Dedifferentiated amniotic fluid mesenchymal stem cell (primary cell): ENCODE measurements around the gene MILR1.
"Not testable (repeated sequence)": the region's sequence is repeated elsewhere in the genome, so short reads cannot be mapped to it uniquely, and the experiment has no call there.

Experiments used
- DNase-seq: peaks from one replicate; pipeline ENCODE4 v3.0.0-alpha.2; 2016; ENCODE audit errors: extremely low spot score

Gene MILR1, protein sequence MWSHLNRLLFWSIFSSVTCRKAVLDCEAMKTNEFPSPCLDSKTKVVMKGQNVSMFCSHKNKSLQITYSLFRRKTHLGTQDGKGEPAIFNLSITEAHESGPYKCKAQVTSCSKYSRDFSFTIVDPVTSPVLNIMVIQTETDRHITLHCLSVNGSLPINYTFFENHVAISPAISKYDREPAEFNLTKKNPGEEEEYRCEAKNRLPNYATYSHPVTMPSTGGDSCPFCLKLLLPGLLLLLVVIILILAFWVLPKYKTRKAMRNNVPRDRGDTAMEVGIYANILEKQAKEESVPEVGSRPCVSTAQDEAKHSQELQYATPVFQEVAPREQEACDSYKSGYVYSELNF

DNA sequence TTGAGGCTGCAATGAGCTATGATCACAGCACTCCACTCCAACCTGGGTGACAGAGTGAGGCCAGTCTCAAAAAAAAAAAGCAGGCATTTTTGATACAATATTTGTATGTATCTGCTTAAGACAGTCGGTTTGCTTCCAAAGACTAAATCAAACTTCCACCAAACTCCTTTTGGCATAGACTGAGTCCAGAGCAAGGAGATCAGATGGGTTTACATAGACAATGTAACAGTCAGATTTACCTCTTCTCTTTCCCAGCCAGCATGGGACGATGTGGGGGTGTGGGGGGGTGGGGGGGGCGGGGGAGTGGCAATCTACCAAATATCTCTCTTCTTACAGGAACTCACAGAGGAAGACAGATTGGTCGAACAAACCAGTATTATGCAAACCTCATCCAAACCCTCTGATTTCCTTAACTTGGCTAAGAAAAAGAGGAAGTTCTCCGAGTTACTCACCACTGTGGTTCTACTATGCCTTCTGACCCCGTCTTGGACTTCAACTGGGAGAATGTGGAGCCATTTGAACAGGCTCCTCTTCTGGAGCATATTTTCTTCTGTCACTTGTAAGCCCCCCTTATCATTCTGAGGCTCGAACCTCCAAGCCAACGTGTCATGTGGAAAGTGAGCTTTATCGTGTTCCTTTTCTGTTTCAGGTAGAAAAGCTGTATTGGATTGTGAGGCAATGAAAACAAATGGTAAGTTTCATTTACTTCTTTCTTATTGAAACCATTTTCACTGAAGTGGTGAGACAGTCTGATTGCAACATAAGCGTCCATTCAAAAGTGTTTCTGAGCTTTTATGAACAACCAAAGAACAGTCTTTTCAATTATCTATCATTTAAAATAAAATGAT, at the start of gene MILR1:
Gene MILR1, plus strand, starts transcription at position 451 of the 848 bp plus-strand sequence. Its CDS starts 54 bp downstream, at position 505.
- DNase-seq: peak; percentile 73

DNA sequence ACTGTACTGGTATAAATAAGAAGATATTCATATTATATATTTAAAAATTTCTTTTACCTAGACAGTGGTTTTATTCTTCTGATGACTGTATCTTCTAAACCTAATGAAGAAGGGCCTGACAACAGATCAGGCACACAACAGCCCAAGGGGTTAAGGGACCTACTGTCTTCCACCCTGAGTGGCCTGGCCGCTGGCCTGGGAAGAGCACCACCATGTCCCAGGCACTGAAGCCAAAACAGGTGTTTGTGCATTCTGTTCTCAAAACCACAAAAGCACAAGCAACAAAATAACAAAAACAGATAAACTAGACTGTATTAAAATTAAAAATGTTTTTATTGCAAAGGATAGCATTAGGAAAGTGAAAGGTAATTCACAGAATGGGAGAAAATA, 49.2 kb upstream of the MILR1 start:
- DNase-seq: no peak

DNA sequence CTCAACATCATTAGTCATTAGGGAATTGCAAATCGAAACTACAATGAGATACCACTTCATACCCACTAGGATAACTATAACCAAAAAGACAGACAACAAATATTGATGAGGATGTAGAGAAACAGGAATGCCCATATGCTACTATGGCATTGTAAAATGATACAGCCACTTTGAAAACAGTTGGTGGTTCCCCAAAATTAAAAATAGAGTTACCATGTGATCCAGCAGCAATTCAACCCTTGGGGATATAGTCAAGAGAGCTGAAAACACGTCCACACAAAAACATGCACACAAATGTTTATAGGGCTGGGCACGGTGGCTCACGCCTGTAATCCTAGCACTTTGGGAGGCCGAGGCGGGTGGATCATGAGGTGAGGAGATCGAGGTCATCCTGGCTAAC, 48.3 kb upstream of the MILR1 start:
- no peak for DNase-seq

DNA sequence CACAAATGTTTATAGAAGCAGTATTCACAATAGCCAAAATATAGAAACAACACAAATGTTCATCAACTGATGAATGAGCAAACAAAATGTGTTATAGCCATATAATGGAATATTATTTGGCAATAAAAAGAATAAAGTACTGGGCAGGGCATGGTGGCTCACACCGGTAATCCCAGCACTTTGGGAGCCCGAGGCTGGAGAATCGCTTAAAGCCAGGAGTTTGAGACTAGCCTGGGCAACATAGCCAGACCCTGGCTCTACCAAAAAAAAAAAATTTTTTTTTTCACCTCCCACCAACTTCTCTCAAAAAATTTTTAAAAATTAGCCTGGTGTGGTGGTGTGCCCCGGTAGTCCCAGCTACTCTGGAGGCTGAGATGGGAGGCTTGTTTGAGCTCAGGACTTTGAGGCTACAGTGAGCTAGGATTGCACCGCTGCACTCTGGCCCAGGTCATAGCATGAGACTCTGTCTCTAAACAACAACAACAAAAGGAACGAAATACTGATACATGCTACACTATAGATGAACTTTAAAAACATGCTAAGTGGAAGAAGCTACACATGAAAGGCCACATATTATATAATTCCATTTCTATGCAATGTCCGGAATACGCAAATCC, 47.6 kb upstream of the MILR1 start:
- no peak for DNase-seq

DNA sequence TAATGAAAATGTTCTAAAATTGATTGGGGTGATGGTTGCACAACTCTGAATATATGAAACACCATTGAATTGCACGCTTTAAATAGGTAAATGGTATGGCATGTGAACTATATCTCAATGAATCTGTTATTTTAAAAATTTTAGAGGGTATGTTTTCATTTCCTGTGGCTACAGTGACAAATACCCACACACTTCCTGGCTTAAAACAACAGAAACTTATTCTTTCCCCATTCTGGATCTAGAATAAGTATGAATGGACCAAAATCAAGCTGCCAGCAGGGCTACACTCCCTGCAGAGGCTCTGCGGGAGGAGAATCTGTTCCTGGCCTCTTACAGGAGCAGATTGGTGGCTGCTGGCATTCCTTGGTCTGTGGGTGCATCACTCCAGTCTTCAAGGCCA, 47.0 kb upstream of the MILR1 start:
- DNase-seq: no peak

DNA sequence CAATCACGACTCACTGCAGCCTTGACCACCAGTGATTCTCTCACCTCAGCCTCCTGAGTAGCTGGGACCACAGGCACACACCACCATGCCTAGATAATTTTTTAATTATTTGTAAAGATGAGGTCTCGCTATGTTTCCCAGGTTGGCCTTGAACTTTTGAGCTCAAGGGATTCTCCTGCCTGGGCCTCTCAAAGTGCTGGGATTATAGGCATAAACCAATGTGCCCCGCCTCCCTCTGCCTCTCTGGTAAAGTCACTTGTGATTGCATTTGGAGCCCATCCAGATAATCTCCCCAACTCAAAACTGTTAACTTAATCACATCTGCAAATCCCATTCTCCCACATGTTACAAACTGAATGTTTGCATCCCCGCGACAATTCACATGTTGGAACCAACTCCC, 46.4 kb upstream of the MILR1 start:
- no peak for DNase-seq

DNA sequence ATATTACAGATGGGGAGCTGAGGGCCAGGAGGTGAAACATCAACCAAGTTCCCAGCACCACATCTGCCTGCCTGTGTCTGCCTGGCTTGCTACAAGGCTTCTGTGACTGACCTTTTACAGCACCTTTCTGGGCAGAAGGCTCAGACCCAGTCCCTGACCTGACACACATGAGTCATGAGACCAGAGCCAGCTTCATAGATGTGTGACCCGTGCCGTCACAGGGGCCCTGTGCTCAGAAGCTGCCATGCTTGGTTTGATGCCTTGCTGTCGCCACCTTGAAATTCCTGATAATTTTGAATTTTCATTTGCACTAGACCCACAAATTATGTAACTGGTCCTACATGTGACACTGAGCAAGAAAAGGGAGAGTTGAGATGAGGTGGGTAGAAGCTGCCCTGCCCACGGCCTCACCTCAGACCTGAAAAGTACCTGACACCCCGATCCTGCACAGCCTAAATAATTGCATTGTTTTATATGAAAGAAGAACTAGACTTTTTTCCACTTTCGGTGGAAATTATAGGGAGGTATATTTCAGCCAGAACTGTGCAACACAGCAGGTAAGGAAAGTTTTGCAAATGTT, 44.9 kb upstream of the MILR1 start:
- no peak for DNase-seq

DNA sequence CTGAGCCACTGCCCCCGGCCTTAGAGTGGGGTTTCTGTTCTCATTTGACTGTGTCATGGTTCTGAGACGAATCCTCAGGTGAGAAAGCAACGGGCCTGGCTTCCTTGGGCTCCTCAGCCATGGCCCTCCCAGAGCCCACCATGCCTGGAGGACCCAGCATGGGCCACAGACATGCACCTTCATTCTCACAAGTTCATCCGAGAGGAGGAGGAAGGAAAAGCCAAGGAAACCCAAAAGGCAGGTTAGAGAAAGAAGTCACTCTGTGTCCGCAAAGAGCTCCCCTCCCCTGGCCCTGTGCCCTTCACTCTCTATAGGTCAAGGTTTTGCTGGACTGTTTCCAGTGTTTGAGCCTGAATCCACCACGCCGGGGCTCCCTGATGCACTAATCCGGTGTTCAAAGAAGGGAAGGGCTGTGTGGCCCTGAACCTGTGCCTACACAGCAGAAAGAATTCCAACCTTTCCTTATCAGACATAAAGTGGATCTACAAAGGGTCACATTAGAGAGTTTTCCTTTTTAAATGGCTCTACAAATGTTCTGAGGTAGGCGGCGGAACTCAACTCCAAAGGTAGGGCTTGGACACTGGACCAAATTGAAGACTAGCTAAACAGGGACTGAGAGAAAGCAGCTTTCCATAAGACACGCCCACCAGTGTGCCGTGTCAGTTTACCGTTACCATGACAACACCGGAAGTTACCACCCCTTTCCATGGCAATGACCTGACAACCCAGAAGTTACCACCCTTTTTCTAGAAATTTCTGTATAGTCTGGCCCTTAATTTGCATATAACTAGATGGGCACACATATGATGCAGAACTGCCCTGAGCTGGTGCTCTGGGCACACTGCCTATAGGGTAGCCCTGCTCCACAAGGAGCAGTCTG, 42.4 kb upstream of the MILR1 start:
- no peak for DNase-seq

DNA sequence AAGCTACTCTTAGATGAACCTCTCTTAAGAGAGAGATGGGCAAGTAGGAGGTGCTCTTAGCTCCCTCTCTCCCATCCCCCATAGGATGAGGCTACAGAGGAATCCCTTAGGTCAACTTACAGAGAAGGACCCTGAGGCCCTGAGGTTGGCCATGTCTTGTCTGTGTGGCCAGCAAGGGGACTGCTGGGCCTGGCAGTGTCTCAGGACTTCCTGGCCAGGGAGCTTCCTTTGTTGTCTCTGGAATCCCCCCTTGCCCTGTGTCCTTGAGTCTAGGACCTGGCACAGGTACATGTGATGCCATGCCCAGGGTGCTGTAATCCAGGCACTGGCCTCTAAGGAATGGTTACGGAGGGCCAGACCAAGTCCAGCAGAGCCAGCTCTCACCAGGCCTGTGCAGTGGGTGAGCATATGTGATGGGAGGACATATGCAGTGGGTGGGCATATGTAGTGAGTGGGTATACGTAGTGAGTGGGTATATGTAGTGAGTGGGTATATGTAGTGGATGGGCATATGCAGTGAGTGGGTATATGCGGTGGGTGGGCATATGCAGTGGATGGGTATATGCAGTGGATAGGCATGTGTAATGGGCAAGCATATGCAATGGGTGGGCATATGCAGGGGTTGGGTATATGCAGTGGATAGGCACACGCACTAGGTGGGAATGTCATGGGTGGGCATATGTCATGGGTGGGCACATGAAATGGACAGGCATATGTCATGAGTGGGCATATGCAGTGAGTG, 38.0 kb upstream of the MILR1 start:
- no peak for DNase-seq

DNA sequence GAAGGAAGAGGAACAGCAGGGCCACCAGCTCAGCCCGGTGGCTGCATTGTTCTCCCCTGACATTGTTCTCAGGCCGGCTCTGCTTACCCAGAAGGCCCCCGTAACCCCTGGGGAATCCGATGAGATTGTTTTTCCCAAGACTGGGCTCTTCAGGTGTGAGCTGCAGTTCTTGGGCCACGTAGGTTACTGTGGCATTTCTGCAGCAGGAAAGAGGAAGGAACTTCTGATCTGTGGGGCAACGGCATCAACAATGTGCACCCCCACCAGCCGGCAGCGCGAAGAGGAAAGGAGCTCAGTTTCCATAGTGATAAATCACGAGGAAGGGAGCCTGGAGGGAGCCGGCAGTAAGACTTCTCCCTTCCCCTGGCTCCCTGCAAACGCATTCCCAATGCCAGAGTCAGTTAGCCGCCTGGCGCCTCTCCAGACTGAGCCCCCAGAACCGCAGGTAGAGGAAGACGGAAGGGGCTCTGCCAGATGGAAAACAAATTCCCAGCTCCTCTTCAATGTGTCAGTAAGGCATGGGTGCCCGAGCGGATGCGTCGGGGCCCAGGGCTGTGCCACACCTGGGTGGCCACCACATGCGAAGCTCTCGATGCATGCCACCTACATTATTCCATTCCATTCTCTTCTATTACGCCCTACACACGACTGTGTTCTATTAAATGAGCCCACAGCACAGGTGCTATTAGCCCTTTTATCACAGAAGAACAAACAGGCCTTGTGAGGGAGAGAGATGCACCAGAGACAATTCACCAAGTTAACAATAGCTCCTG, 36.7 kb upstream of the MILR1 start:
- no peak for DNase-seq

DNA sequence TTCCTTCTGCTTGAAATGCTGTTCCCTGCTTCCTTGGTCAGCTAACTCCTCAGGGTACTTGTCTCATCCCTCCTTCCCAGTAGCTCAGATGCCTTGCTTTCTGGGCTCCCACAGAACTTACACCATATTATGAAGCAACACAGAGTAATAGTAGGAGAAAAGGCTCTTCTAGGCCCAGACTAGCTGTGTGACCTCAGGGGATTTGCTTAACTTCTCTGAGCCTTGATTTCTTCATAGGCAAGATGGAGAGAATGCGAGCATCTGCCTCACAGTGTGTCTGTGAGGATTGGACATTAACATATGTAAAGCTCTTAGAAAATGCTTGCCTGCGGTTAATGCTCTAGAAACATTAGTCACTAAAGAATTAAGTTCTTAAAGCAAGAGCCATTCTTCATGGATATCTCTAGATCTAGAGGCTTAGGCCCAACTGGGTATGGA, 36.0 kb upstream of the MILR1 start:
- DNase-seq: no peak

DNA sequence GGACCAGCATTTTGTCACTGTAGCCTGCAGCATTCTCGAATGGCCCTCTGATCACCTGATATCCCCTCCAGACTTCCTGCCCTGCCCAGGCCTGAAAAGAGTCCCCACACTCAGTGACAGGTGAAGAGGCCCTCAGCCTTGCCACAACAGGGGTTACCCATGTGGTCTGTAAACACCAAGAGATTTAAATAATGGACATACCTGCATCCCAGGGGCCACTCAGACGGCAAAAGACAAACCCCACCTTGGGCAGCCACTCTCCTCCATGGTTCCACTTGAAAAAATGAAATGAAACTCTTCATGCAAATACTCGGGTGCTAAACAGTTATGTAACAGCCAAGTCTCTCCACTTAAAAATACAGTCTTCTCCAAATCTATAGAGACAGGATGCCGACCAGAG, 35.4 kb upstream of the MILR1 start:
- no peak for DNase-seq

DNA sequence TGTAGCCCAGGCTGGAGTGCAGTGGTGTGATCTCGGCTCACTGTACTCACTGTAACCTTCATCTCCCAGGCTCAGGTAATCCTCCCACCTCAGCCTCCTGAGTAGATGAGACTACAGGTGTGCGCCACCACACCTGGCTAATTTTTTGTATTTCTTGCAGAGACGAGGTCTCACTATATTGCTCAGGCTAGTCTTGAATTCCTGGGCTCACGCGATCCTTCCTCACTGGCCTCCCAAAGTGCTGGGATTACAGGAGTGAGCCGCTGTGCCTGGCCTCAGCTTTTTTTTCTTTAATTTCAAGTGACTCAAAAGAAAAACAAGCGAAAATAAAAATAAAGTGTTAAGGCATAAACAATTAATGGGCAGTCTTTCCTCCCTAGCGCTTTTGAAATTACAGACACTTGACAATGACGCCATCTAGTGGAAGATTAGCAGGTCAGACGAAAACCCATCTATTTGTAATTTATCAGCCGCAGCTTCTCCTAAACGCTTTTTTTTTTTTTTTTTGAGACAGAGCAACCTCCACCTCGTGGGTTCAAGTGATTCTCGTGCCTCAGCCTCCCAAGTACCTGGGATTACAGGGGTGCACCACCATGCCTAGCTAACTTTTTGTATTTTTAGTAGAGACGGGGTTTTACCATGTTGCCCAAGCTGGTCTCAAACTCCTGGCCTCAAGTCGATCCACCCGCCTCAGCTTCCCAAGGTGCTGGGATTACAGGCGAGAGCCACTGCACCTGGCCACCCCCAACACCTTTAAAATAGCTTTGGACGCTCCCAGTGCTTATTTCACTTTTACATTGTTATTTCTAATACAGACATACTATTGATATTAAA, 30.2 kb upstream of the MILR1 start:
- DNase-seq: peak; percentile 84

DNA sequence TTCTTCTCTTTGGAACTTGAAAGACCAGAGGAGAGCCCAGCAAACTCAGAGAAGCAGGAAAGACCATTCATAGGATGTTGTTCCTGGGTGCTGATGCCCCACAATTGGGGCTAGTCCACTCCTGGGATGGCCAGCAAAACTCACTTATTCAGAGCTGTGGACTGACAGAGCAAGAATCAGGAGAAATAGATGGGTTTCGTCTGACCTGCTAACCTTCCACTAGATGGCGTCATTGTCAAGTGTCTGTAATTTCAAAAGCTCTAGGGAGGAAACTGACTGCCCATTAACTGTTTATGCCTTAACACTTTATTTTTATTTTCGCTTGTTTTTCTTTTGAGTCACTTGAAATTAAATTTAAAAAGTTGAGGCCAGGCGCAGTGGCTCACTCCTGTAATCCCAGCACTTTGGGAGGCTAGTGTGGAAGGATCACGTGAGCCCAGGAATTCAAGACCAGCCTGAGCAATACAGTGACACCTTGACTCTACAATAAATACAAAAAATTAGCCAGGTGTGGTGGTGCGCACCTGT, 28.7 kb upstream of the MILR1 start:
- DNase-seq: peak; percentile 89

DNA sequence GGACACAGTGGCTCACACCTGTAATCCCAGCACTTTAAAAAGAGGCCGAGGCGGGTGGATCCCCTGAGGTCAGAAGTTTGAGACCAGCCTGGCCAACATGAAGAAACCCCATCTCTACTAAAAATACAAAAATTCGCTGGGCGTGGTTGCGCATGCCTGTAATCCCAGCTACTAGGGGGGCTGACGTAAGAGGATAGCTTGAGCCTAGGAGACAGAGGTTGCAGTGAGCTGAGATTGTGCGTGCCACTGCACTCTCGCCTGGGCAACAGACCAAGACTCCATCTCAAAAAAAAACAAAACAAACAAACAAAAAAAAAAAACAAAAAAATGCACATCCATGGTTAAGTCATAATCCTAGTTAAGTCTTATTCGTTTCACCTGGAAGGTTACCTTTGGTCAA, 26.8 kb upstream of the MILR1 start:
- DNase-seq: not testable (repeated sequence)

DNA sequence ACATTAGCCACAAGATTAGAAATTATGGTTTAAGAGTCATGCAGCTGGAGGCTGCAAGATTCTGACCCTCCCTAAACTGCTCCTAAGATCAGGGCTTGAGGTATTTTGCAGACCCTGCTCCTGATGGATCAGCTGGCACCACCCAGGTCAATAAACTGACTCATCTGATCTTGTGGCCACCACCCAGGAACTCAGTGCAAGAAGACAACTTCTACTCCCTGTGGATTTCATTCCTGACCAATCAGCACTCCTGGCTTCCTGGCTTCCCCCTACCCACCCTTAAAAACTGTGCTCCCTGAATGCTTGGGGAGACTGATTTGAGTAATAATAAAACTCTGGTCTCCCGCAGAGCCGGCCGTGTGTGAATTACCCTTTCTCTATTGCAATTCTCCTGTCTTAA, 25.0 kb upstream of the MILR1 start:
- DNase-seq: no peak

DNA sequence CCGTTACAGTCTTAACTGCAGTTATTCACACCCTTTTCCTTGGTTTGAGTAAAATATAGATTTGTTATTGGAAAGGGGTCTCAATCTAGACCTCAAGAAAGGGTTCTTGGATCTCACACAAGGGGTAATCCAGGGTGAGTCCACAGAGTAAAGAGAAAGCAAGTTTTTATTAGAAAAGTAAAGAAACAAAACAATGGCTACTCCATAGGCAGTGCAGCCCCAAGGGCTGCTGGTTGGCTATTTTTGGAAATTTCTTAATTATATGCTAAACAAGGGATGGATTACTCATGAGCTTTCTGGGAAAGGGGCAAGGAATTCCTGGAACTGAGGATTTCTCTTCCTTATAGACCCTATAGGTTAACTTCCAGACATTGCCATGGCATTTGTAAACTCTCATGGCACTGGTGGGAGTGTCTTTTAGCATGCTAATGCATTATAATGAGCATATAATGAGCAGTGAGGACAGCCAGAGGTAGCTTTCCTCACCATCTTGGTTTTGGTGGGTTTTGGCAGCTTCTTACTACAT, 24.5 kb upstream of the MILR1 start:
- no peak for DNase-seq

DNA sequence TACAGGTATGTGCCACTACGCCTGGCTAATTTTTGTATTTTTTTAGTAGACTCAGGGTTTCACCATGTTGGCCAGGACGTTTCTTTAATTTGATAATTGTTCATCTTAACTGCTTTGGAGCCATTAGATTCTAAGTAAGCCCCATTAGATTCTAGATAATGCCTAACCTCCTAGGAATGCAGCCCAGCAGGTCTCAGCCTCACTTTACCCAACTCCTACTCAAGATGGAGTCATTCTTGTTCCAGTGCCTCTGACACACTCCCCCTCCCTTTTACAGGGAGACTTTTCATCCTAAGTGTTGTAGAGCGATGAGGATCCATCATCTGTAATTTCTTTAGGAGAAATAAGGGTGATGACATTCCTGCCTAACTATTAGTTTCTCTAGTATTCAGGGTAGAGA, 23.7 kb upstream of the MILR1 start:
- no peak for DNase-seq
